Measurements from ENCODE around the gene DDAH1.

The DDAH1 gene

DNA sequence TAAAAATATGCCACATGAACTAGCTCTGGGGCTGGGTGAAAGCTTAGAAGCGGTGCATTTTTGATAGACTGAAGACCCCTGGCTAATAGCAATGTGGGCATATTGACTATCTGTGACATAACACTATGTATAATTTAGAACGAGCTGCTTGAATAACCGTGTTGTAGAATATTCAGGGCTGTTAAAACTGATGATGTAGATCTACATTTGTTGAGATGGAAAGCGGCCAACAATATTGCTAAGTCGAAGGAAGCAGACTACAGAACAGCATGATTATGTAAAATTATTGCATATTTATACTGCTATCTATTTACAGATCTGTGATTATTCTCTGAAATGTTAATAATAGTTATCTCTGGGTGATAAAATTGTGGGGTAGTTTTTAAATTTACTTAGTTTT lies 147.4 kb downstream of the DDAH1 start:
- no peaks in the 10 kb centered on the region for H3K27me3 ChIP-seq (ENCODE audit: low read length)
- H3K79me2 ChIP-seq (ENCODE audit: insufficient read depth, low read length) = no peaks in the 10 kb centered on the region
- no peaks in the 10 kb centered on the region for H3F3A ChIP-seq (ENCODE audit: insufficient read depth)
- H4K20me1 ChIP-seq (ENCODE audit: low read depth, low read length) = no peaks in the 10 kb centered on the region
- no peak overlapping the region for H3K9ac ChIP-seq (ENCODE audit: low read length)
- H3K4me2 ChIP-seq (ENCODE audit: low read depth, low read length, poor library complexity, severe bottlenecking) = no peak overlapping the region
- H3K36me3 ChIP-seq (ENCODE audit: low read length) = no peaks in the 10 kb centered on the region
- TF ChIP-seq EZH2phosphoT487 (conservative IDR thresholded peaks at IDR 0.05; ENCODE audit: low read length) (no peak), CTCF (IDR thresholded peaks at IDR 0.05; ENCODE audit: insufficient read depth, low read length, poor library complexity, severe bottlenecking) (no peak)
- no peaks in the 10 kb centered on the region for H3K9me3 ChIP-seq (ENCODE audit: insufficient read depth, low read length)
- H3K9me2 ChIP-seq (replicated peaks; ENCODE audit: insufficient read depth, low read length) = no peaks in the 10 kb centered on the region
- H2AFZ ChIP-seq (ENCODE audit: low read depth, low read length, severe bottlenecking) = no peak overlapping the region
- H3K27ac ChIP-seq (ENCODE audit: low read depth, low read length) = no peak overlapping the region
- no peak overlapping the region for H3K4me3 ChIP-seq (ENCODE audit: insufficient read depth, low read length, poor library complexity, severe bottlenecking)

- Histone ChIP-seq H3K36me3 (ENCODE audit: low read length) (no peaks in the 10 kb centered on the region), H4K20me1 (ENCODE audit: low read depth, low read length) (no peaks in the 10 kb centered on the region), H3K9me3 (ENCODE audit: insufficient read depth, low read length) (no peaks in the 10 kb centered on the region), H3K4me2 (ENCODE audit: low read depth, low read length, poor library complexity, severe bottlenecking) (no peak overlapping the region), H3F3A (ENCODE audit: insufficient read depth) (no peaks in the 10 kb centered on the region), H3K9me2 (replicated peaks; ENCODE audit: insufficient read depth, low read length) (no peaks in the 10 kb centered on the region), H2AFZ (ENCODE audit: low read depth, low read length, severe bottlenecking) (no peak overlapping the region), H3K27ac (ENCODE audit: low read depth, low read length) (no peak overlapping the region), H3K79me2 (ENCODE audit: insufficient read depth, low read length) (no peaks in the 10 kb centered on the region), H3K27me3 (ENCODE audit: low read length) (no peaks in the 10 kb centered on the region), H3K9ac (ENCODE audit: low read length) (no peak overlapping the region), H3K4me3 (ENCODE audit: insufficient read depth, low read length, poor library complexity, severe bottlenecking) (no peak overlapping the region)
- TF ChIP-seq EZH2phosphoT487 (conservative IDR thresholded peaks at IDR 0.05; ENCODE audit: low read length) (no peak), CTCF (IDR thresholded peaks at IDR 0.05; ENCODE audit: insufficient read depth, low read length, poor library complexity, severe bottlenecking) (no peak)
These were observed 148.6 kb downstream of the DDAH1 start for GRCh38 chr1:85316321-85316720.

DNA sequence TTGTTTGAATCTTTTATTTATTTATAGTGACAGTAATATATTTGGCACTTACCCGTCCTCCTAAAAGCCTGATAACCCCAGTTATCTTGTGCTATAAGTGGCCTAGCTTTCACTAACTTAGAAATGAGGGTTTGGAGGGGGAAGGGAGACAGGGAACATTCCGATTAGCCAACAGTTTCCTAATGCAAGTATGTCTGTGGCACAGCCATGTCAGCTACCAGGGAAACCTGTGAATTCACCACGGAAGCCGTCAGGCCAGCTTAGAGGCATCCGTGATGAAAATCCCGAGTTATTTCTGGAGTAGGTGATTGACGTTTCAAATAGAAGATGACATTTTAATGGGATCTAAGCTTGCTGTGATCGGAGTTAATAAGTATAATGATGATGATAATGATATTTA lies 149.2 kb downstream of the DDAH1 start:
- no peak overlapping the region for H3K4me3 ChIP-seq (ENCODE audit: insufficient read depth, low read length, poor library complexity, severe bottlenecking)
- no peaks in the 10 kb centered on the region for H3K9me3 ChIP-seq (ENCODE audit: insufficient read depth, low read length)
- no peak overlapping the region for H2AFZ ChIP-seq (ENCODE audit: low read depth, low read length, severe bottlenecking)
- no peaks in the 10 kb centered on the region for H3K9me2 ChIP-seq (replicated peaks; ENCODE audit: insufficient read depth, low read length)
- H4K20me1 ChIP-seq (ENCODE audit: low read depth, low read length) = no peaks in the 10 kb centered on the region
- H3K27me3 ChIP-seq (ENCODE audit: low read length) = no peaks in the 10 kb centered on the region
- no peak overlapping the region for H3K4me2 ChIP-seq (ENCODE audit: low read depth, low read length, poor library complexity, severe bottlenecking)
- no peaks in the 10 kb centered on the region for H3K36me3 ChIP-seq (ENCODE audit: low read length)
- H3K9ac ChIP-seq (ENCODE audit: low read length) = no peak overlapping the region
- no peak overlapping the region for H3K27ac ChIP-seq (ENCODE audit: low read depth, low read length)
- H3K79me2 ChIP-seq (ENCODE audit: insufficient read depth, low read length) = no peaks in the 10 kb centered on the region
- H3F3A ChIP-seq (ENCODE audit: insufficient read depth) = no peaks in the 10 kb centered on the region
- no peak for TF ChIP-seq EZH2phosphoT487 (conservative IDR thresholded peaks at IDR 0.05; ENCODE audit: low read length)
- TF ChIP-seq CTCF (IDR thresholded peaks at IDR 0.05; ENCODE audit: insufficient read depth, low read length, poor library complexity, severe bottlenecking) = no peak

- TF ChIP-seq EZH2phosphoT487 (conservative IDR thresholded peaks at IDR 0.05; ENCODE audit: low read length) (no peak), CTCF (IDR thresholded peaks at IDR 0.05; ENCODE audit: insufficient read depth, low read length, poor library complexity, severe bottlenecking) (no peak)
- Histone ChIP-seq H2AFZ (ENCODE audit: low read depth, low read length, severe bottlenecking) (no peak overlapping the region), H3K79me2 (ENCODE audit: insufficient read depth, low read length) (no peaks in the 10 kb centered on the region), H3K9me3 (ENCODE audit: insufficient read depth, low read length) (no peaks in the 10 kb centered on the region), H3F3A (ENCODE audit: insufficient read depth) (no peaks in the 10 kb centered on the region), H4K20me1 (ENCODE audit: low read depth, low read length) (no peaks in the 10 kb centered on the region), H3K4me2 (ENCODE audit: low read depth, low read length, poor library complexity, severe bottlenecking) (no peak overlapping the region), H3K9ac (ENCODE audit: low read length) (no peak overlapping the region), H3K27me3 (ENCODE audit: low read length) (no peaks in the 10 kb centered on the region), H3K27ac (ENCODE audit: low read depth, low read length) (no peak overlapping the region), H3K9me2 (replicated peaks; ENCODE audit: insufficient read depth, low read length) (no peaks in the 10 kb centered on the region), H3K36me3 (ENCODE audit: low read length) (no peaks in the 10 kb centered on the region), H3K4me3 (ENCODE audit: insufficient read depth, low read length, poor library complexity, severe bottlenecking) (no peak overlapping the region)
These were observed 150.2 kb downstream of the DDAH1 start for GRCh38 chr1:85314726-85315125.

Measured in SU-DHL-6 (cell line).